ENCODE measurements around the gene PDCD1.

DNA sequence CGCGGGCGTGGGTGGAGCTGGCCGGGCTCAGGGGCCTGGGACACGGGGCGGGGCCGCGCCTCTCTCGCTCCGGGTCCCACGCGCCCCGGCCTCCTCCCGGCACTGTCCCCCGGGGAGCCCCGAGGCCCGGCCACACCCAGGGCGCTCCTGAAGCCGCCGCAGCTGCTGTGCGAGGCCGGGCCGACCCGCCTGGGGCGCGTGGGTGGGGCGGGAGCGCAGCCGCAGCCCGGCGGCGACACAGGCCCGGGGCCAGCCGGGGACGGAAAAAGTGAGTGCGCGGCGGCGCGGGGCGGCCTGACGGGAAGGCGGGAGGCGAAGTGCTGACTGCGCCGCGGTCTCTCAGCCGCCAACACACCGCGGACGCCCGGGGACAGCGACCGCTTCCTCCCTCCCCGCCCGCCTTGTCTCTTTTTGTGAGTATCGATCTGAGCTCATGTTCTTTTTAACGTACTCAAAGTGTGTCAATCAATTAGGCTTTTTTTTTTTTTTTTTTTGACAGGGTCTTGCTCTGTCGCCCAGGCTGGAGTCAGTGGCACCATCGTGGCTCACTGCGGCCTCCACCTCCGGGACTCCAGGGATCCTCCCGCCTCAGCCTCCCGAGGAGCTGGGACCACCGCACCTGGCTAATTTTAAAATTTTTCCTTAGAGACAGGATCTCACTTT, 14.5 kb downstream of the PDCD1 start:
- TF ChIP-seq, protein P1, sequence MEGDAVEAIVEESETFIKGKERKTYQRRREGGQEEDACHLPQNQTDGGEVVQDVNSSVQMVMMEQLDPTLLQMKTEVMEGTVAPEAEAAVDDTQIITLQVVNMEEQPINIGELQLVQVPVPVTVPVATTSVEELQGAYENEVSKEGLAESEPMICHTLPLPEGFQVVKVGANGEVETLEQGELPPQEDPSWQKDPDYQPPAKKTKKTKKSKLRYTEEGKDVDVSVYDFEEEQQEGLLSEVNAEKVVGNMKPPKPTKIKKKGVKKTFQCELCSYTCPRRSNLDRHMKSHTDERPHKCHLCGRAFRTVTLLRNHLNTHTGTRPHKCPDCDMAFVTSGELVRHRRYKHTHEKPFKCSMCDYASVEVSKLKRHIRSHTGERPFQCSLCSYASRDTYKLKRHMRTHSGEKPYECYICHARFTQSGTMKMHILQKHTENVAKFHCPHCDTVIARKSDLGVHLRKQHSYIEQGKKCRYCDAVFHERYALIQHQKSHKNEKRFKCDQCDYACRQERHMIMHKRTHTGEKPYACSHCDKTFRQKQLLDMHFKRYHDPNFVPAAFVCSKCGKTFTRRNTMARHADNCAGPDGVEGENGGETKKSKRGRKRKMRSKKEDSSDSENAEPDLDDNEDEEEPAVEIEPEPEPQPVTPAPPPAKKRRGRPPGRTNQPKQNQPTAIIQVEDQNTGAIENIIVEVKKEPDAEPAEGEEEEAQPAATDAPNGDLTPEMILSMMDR (IDR thresholded peaks at IDR 0.05), result peak; percentile 32
- TF ChIP-seq EZH2 (IDR thresholded peaks at IDR 0.05; ENCODE audit: borderline replicate concordance, insufficient read depth, low read depth, low read length, poor library complexity, severe bottlenecking), result no peak
